Cerebellar cortex (tissue), 1 donor: ENCODE measurements around the gene ULBP1.
"Not testable (repeated sequence)": the region's sequence is repeated elsewhere in the genome, so short reads cannot be mapped to it uniquely, and the experiment has no call there.

Experiments used
- DNase-seq: peaks from one replicate; pipeline ENCODE4 v3.0.0-alpha.2; 2015; ENCODE audit warnings: low spot score

The ULBP1 gene

GRCh38 chr6:149975400-149975799 is 11.7 kb downstream of the ULBP1 start:
- no peak for DNase-seq

- DNase-seq = no peak
Observed at GRCh38 chr6:149977221-149977620, 13.5 kb downstream of the ULBP1 start.

GRCh38 chr6:149978610-149979009 is 14.9 kb downstream of the ULBP1 start:
- no peak for DNase-seq

GRCh38 chr6:149979293-149979692 is 15.6 kb downstream of the ULBP1 start:
- no peak for DNase-seq

- no peak for DNase-seq
Observed at GRCh38 chr6:149983145-149983544, 19.4 kb downstream of the ULBP1 start.

GRCh38 chr6:149984773-149985172 is 21.0 kb downstream of the ULBP1 start:
- DNase-seq = no peak

- DNase-seq = no peak
Observed at GRCh38 chr6:149985481-149985937, 21.8 kb downstream of the ULBP1 start.

GRCh38 chr6:149987602-149988107 is 23.9 kb downstream of the ULBP1 start:
- no peak for DNase-seq

GRCh38 chr6:149988550-149989346 is 25.0 kb downstream of the ULBP1 start:
- DNase-seq = no peak

- DNase-seq = no peak
Observed at GRCh38 chr6:149990212-149990660, 26.5 kb downstream of the ULBP1 start.

GRCh38 chr6:149990661-149991471 is 27.1 kb downstream of the ULBP1 start:
- no peak for DNase-seq

GRCh38 chr6:149991472-149991795 is 27.7 kb downstream of the ULBP1 start:
- DNase-seq = not testable (repeated sequence)

GRCh38 chr6:149991838-149992237 is 28.1 kb downstream of the ULBP1 start:
- no peak for DNase-seq

- no peak for DNase-seq
Observed at GRCh38 chr6:149995235-149995750, 31.6 kb downstream of the ULBP1 start.

- no peak for DNase-seq
Observed at GRCh38 chr6:149995971-149996370, 32.2 kb downstream of the ULBP1 start.

GRCh38 chr6:149999636-150000035 is 35.9 kb downstream of the ULBP1 start:
- no peak for DNase-seq

GRCh38 chr6:150001295-150002008 is 37.7 kb downstream of the ULBP1 start:
- DNase-seq = no peak

- no peak for DNase-seq
Observed at GRCh38 chr6:150002710-150003109, 39.0 kb downstream of the ULBP1 start.

GRCh38 chr6:150003599-150003998 is 39.9 kb downstream of the ULBP1 start:
- DNase-seq = not testable (repeated sequence)

- no peak for DNase-seq
Observed at GRCh38 chr6:150004101-150004782, 40.5 kb downstream of the ULBP1 start.
